Fibroblast of the aortic adventitia (primary cell): ENCODE data around the gene RNF220. TPM values are rescaled to one million over a fixed set of nuclear protein-coding genes. Genes with fewer than 3 reads are reported as not detected.

Experiments used
- DNase-seq: peaks from one replicate; pipeline ENCODE4 v3.0.0-alpha.2; 2010; ENCODE audit warnings: low read depth
- H3K4me3 ChIP-seq: 2 replicates; pipeline ENCODE4 v1.5.1; 2011; ENCODE audit warnings: low read depth, mild to moderate bottlenecking, control low read depth, low read length, moderate library complexity
- total RNA-seq: library from RNA; depleted of rRNA; stranded (reverse); fragments of >200 nt; gene quantifications from 2 replicates; pipeline ENCODE4 v1.2.3, GENCODE V29; 2012; ENCODE audit warnings: low replicate concordance
- TF ChIP-seq, protein P1 (sequence below): IDR thresholded peaks from 2 replicates; pipeline ENCODE4 v1.5.1; 2011; ENCODE audit warnings: mild to moderate bottlenecking, low read length, control low read depth, inconsistent platforms; ENCODE audit not compliant: insufficient read depth

The RNF220 gene
- total RNA-seq, 1 donor = 51.2 TPM

DNA sequence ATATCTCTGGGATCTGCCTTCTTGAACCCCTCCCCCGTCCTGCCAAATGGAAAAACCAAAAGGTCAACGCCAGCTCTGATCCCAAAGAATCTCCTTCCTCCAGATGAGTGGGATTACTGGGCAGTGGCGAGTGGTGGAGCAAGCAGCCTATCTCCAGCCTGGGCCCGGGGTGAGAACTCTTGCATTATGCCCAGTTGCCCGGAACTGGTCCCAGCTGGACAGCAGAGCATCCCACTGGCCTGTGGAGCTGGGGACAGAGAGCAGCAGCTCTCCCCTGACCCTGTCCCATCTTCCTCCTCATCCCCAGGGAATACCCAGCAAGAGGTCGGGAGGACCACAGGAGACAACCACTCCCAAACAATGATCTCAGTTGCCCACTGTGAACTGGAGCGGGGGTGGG lies 138.7 kb downstream of the RNF220 start:
- no peak for DNase-seq
- TF ChIP-seq, protein P1, sequence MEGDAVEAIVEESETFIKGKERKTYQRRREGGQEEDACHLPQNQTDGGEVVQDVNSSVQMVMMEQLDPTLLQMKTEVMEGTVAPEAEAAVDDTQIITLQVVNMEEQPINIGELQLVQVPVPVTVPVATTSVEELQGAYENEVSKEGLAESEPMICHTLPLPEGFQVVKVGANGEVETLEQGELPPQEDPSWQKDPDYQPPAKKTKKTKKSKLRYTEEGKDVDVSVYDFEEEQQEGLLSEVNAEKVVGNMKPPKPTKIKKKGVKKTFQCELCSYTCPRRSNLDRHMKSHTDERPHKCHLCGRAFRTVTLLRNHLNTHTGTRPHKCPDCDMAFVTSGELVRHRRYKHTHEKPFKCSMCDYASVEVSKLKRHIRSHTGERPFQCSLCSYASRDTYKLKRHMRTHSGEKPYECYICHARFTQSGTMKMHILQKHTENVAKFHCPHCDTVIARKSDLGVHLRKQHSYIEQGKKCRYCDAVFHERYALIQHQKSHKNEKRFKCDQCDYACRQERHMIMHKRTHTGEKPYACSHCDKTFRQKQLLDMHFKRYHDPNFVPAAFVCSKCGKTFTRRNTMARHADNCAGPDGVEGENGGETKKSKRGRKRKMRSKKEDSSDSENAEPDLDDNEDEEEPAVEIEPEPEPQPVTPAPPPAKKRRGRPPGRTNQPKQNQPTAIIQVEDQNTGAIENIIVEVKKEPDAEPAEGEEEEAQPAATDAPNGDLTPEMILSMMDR = no peak
- H3K4me3 ChIP-seq = no peak overlapping the region

DNA sequence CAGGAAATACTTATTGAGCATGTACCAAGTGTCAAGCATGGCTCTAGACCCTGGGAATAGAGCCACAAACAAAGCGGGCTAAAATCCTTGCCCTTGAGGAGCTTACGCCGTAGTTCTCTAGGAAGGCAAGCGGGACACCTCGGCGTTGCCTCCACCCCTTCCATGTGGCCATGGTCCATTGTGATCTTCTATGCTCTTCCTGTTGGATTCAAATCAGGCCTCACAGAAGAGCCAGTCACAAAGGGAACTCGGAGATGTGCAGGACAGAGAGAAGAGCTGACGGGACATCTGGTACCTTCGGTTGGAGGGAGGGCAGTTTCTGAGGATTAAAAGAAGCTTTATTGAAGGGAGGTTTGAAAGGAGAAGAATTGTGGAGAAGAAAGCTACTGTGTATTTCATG lies 139.9 kb downstream of the RNF220 start:
- no peak for DNase-seq
- H3K4me3 ChIP-seq = no peak overlapping the region

DNA sequence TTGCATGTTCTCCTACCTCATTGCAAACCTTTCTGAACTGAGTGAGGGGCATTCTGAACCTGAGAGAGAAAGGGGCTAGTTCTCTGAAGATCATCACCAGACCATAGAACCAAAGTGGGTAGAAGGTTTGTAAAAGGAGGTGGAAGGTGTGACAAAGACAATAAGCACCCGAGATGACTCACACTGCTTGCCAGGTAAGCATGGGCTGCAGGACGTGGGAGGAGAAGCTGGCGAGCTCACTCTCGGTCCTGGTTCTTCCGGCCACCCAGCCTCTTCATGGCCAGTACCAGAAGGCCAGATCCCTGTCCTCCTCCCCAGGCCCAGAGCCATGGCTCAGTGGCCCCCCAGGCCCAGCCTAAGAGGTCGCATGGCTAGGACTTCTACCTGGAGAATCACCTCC lies 140.9 kb downstream of the RNF220 start:
- TF ChIP-seq, protein P1 = no peak
- H3K4me3 ChIP-seq = no peak overlapping the region
- DNase-seq = no peak

More for the DNA sequence above, 139.9 kb downstream of the RNF220 start:
- TF ChIP-seq, protein P1 = no peak

DNA sequence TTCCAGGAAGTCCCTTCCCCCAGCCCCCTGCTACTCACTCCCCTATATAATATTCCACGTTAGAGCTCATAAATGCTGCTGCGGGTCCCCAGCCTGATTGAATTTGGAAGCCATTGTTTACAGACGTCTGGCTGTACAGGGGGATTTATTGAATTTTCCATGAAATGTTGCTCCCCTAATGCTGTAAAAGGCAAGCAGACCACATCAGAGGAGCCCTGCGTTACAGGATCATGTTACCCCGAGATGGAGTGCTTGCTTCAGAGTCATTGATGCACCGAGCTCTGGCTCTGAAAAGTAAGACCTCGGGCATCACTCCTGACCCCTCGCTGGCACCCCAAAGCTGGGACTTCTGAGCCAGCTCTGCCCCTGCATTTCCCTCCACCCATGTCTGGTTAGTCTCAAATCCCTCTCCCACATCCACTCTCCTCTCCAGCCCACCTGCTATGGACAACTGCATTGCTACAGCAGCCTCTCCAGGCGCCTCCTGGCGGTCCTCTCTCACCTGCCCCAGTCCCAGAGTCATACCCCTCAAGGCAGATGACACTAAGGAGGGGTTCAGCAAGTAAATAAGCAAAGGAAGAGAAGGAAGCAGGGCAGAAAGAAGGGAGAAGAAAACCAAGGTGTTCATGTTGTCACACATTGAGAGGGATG lies 141.5 kb downstream of the RNF220 start:
- H3K4me3 ChIP-seq = no peak overlapping the region
- no peak for DNase-seq
- TF ChIP-seq, protein P1 = no peak

DNA sequence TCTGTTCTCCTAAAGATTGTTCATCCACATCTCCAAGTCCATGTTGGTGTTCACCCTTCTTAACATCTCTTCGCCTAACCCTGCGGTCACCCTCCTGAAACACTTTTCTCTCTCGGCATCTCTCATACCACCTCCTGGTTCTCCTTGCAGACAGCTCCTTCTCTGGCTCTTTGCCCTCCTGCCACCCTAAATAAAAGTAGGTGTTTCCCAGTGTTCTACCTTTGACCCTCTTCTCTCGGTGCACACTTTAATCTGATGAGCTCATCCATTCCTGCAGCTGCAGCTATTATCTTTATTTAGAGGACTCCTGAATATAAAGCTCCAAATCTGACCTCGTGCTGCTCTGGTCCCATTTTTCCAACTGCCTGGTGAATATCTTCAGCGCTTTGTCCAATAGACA lies 142.3 kb downstream of the RNF220 start:
- DNase-seq = no peak
- TF ChIP-seq, protein P1 = no peak
- no peak overlapping the region for H3K4me3 ChIP-seq

DNA sequence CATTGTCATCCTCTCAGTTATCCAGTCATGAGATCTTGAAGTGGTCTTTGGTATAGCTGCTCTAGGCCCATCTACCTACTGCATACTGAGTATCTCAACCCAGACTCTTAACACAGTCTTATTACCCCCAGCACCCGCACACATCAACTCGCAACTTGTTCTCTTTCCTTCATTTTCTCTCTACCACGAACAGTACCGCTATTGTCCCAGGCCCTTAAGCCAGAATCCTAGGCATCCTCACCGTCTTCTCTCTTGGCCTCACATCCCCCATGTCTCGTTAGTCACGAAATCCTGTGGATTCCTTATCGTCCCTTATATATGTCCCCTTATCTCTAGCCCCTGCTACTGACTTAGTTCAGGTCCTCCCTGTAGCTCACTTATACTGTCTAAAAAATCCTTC lies 142.8 kb downstream of the RNF220 start:
- no peak for DNase-seq
- TF ChIP-seq, protein P1 = no peak
- no peak overlapping the region for H3K4me3 ChIP-seq

DNA sequence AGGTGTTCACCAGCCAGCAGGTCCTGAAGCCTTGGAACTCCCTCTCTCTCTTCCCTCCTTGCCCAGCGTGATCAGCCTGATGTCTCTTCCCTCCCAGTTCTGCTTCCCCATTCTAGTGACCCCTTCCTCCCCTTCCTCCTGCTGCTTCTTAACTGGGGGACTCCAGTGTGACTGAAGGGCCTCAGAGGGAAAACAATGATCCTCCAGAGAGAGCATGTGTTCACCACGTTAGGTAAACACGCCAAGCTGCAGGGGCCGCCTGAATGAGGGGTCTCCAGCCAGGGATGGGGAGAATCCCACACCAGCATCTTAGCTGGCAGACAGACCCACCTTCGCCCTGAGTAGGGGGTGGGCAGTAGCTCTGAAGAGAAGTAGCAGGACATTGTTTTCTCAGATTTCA lies 144.5 kb downstream of the RNF220 start:
- no peak for DNase-seq
- H3K4me3 ChIP-seq = no peak overlapping the region
- TF ChIP-seq, protein P1 = no peak
